Measurements from ENCODE around the gene ACSM3.

ACSM3 gene

GRCh38 chr16:20806168-20807050 lies 42.6 kb downstream of the ACSM3 start, which contains the start of the genes ERI2 and REXO5:
Gene ERI2, minus strand, starts transcription at chr16:20806472. Its CDS starts 42 bp downstream, at chr16:20806430.
Gene REXO5, plus strand, starts transcription at chr16:20806527. Its CDS starts 427 bp downstream, at chr16:20806954.
- peak; percentile 92 for DNase-seq (ENCODE audit: low spot score)

DNA sequence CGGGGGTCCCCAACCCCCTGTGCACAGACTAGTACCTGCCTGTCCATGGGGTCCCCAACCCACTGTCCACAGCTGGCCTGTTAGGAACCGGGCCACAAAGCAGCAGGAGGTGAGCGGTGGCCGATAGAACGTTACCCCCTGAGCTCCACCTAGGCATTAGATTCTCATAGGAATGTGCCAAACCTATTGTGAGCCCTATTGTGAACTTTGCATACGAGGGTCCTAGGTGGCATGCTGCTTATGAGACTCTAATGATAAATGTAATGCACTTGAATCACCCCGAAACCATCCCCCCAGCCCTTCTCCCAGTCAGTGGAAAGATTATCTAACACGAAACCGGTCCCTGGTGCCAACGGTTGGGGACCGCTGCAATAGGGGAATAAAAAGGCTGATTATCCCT lies 44.0 kb downstream of the ACSM3 start:
- no peak for DNase-seq (ENCODE audit: low spot score)

DNA sequence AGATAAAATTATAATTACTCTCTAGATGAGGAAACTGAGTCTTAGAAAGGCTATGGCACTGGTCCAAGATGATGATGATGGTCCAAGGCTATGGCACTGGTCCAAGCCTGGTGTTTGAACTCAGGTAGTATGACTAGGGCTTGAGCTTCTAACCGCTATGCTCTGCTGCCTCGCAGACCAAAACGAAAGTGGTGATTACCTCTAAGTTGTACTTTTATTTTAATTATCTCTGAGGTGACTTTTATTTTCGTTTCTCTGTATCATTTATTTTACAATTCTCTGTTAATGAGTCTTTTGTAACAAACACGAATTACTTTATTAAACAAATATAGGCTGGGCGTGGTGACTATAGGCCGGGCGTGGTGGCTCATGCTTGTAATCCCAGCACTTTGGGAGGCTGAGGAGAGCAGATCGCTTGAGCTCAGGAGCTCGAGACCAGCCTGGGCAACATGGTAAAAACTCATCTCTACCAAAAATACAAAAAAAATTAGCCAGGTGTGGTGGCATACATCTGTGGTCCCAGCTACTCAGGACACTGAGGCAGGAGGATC lies 48.1 kb downstream of the ACSM3 start:
- no peak for DNase-seq (ENCODE audit: low spot score)

- no peak for DNase-seq (ENCODE audit: low spot score)
Observed at GRCh38 chr16:20812510-20812909, 48.7 kb downstream of the ACSM3 start.

- no peak for DNase-seq (ENCODE audit: low spot score)
Observed at GRCh38 chr16:20814784-20815183, 51.0 kb downstream of the ACSM3 start.

- DNase-seq (ENCODE audit: low spot score): no peak
Observed at GRCh38 chr16:20818929-20819585, 55.2 kb downstream of the ACSM3 start.

DNA sequence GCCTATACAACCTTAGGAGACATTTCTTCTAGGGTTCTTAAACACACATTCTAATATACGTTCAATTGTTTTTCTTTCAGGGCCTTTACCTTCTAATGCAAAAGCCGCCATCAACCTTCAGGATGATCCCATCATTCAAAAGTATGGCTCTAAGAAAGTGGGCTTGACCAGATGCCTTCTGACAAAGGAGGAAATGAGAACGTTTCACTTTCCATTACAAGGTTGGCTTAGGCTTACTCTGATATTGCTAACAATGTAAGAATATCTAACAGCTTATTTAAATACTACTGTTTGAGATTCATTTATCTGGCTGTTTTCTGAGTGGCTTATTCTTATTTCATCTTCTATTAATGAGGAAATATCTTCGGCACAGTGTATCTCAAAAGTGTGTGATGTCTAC lies 57.9 kb downstream of the ACSM3 start:
- no peak for DNase-seq (ENCODE audit: low spot score)

DNA sequence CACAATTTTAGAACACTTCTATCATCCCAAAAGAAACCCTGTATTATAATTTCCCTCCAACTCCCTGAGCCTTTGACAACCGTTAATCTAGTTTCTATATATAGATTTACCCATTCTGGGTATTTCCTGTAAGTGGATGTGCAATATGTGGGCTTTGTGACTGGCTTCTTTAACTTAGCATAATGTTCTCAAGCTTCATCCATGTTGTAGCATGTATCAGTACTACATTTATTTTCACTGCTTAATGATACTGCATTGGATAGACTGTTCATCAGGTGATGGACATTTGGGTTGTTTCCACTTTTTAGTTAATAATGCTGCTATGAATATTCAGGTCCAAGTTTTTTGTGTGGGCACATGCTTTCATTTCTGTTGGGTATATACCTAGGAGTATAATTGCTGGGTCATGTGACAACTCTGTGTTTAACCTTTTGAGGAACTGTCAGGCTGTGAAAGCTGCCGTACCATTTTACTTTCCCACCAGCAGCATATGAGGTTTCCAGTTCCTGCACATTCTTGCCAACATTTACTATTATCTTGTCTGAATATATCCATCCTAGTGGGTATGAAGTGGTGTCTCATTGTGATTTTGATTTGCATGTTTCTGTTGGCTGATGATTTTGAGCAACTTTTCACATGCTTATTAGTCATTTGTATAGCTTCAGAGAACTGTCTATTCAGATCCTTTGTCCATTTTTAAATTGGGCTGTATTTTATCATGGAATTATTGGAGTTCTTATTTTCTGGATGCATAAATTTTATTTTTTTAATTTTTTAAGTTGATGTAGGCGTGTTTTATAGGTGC lies 58.9 kb downstream of the ACSM3 start:
- DNase-seq (ENCODE audit: low spot score): no peak

- no peak for DNase-seq (ENCODE audit: low spot score)
Observed at GRCh38 chr16:20826039-20826566, 62.3 kb downstream of the ACSM3 start.

DNA sequence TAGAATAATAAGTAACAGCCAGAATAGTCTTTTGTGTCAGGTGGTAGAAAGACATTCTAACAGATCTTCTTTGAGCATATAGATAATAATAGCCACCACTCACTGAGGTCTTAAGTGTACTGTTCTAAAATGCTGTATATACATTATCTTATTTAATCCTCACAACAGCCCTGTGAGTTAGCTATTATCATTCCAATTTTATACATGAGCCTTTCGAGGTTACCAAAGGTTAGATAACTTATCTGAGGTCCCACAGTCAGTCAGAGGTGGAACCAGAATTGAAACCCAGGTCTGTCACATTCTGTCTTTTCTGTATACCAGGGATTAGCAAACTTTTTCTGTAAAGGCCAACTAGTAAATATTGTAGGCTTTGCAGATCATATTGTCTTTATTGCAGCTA lies 65.7 kb downstream of the ACSM3 start:
- no peak for DNase-seq (ENCODE audit: low spot score)

DNA sequence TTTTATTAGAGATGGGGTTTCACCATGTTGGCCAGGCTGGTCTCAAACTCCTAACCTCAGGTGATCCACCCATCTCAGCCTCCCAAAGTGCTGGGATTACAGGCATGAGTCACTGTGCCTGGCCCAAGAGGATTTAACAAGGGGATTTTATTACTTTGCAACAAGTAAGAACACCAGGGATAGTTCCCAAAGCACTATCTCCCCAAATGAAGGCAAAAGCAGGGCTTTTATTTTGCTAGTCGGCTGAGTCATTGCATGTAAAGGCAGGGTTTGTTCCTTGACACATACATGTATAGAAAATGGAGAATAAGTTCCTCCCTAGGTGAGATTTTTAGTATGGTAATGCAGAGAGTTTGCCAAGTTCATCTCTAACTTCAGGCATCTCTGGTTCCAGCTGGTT lies 66.6 kb downstream of the ACSM3 start:
- DNase-seq (ENCODE audit: low spot score): no peak

GRCh38 chr16:20833086-20833485 lies 69.3 kb downstream of the ACSM3 start:
- no peak for DNase-seq (ENCODE audit: low spot score)

DNA sequence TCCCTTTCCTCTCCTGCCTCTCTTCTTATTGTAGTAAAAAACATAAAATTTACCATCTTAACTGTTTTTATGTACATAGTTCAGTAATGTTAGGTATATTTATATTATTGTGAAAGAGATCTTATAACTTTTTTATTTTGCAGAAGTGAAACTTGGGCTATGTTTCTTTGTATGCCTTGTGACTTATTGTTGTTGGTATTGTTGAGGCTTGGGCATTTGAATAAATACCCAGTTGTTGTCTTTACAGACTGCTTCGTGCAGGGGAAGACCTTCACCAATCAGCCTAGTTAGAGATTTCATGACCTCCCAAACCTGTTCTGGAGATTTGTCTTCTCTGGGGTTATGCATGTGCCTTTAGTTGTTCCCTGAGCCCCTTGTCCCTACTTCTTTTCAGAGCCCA lies 74.4 kb downstream of the ACSM3 start:
- DNase-seq (ENCODE audit: low spot score): no peak

DNA sequence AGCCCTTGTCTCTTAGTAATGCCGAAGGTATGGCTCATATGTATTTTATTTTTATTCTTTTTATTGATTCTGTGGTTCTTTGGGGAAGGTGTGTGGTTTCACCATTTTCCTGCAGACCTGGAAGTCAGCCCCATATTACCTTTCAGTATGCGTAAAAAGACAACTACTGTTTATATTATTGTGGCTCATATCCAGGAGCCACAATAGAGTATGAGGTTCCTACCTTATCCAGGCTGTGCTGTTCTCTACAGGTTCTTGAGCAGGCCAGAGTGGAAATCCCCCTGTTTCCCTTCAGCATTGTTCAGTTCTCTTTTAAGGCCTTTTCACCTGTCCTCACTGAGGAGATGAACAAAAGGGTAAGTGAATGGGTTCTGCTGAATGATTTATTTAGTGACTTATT lies 75.7 kb downstream of the ACSM3 start:
- DNase-seq (ENCODE audit: low spot score): no peak

DNA sequence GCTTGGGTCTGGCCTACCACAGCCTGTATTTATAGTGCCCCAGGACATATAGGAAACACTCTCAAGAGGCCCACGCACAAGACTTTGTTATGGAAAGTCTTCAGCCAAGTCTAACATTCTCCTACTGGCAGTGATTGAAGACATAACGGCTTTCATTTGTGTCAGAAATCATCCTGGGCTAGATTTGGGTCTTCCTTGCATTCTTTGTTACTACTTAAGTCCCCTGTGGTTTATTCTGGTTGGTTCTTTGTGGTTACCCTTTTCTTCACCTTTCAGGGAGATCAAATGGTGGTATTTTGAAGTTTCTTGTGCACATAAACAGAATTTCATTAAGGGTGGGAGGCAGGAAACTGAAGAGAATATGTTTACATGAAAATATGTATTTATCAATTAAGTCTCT lies 80.2 kb downstream of the ACSM3 start:
- no peak for DNase-seq (ENCODE audit: low spot score)

DNA sequence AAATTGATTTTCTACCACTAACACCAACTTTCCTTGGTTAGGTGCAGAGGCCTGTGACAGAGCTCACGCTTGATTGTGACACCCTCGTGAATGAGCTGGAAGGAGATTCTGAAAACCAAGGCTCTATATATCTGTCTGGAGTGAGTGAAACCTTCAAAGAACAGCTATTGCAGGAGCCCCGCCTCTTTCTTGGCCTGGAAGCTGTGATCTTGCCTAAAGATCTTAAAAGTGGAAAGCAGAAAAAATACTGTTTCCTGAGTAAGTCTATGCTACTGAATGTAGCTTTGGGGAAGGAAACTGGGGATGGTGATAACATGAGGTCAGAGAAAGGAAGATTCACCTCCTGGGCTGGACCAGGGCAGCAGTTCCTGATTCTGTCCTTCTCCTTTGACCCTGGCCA lies 80.8 kb downstream of the ACSM3 start:
- DNase-seq (ENCODE audit: low spot score): no peak

DNA sequence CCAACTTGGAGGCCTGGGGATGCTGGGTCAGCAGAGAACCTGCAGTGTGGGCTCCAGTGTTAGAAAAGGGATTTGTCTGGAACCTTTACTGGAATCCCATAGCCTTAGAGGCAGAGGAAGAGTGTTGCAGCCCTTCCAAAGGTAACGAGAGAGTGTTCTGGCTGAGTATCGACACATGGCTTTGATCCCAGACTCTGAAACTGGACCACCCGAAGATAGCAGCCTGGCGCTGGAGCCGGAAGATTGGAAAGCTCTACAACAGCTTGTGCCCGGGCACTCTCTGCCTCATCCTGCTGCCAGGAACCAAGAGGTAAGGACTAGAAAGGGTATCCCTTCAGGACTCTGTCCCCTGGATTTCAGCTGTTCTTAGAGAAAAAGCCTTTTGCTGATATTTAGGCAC lies 82.2 kb downstream of the ACSM3 start:
- no peak for DNase-seq (ENCODE audit: low spot score)

- no peak for DNase-seq (ENCODE audit: low spot score)
Observed at GRCh38 chr16:20846551-20846950, 82.7 kb downstream of the ACSM3 start.

Measured in D341Med (cell line).